ENCODE data around the gene GPR152.
"Not testable (repeated sequence)": the region's sequence is repeated elsewhere in the genome, so short reads cannot be mapped to it uniquely, and the experiment has no call there.

GRCh38 chr11:67477344-67478050 is 25.0 kb upstream of the GPR152 start:
- not testable (repeated sequence) for TF ChIP-seq CTCF, POLR2A (IDR thresholded peaks at IDR 0.05)
